Gastroesophageal sphincter (tissue), 4 donors: ENCODE measurements around the gene PFKM. TPM values are rescaled to one million over a fixed set of nuclear protein-coding genes. Genes with fewer than 3 reads are reported as not detected.

Experiments used
- ATAC-seq: fragments of 150-250 bp; one replicate; pipeline ENCODE4 v1.9.1; 2016; ENCODE audit warnings: mild to moderate bottlenecking, moderate library complexity
- H3K27ac ChIP-seq, 4 donors: fragments of 200-600 bp; sonication (generic) in 3 of 4; 1 replicate in 3 of 4; 2 replicates in 1 of 4; pipeline ENCODE4 v1.5.1; 2016 to 2019
- H3K27me3 ChIP-seq: fragments of 200-600 bp; sonication (generic); one replicate; pipeline ENCODE4 v1.5.1; 2019
- H3K36me3 ChIP-seq, 2 donors: fragments of 200-600 bp; sonication (generic); one replicate each; pipeline ENCODE4 v1.5.1; 2019; ENCODE audit warnings: control low read depth in 1 of 2
- H3K4me1 ChIP-seq, 3 donors: fragments of 200-600 bp; sonication (generic); 1 replicate in 2 of 3; 2 replicates in 1 of 3; pipeline ENCODE4 v1.5.1; 2016 to 2019; ENCODE audit warnings: control low read depth in 2 of 3
- H3K4me3 ChIP-seq, 2 donors: fragments of 200-600 bp; sonication (generic); one replicate each; pipeline ENCODE4 v1.5.1; 2019; ENCODE audit warnings: mild to moderate bottlenecking in 1 of 2, moderate library complexity in 1 of 2
- H3K9me3 ChIP-seq, 3 donors: fragments of 200-600 bp; sonication (generic); one replicate each; pipeline ENCODE4 v1.5.1; 2017 to 2019; ENCODE audit warnings: control low read depth in 2 of 3
- EP300 ChIP-seq: sonication (generic); formaldehyde crosslinking; IDR thresholded peaks from one replicate; pipeline ENCODE4 v1.6.1; 2017; ENCODE audit warnings: antibody characterized with exemption, mild to moderate bottlenecking
- POLR2A ChIP-seq, 2 donors: fragments of 450-650 bp; IDR thresholded peaks; one replicate each; pipeline ENCODE4 v1.6.1; 2017; ENCODE audit warnings: antibody characterized with exemption in 2 of 2, mild to moderate bottlenecking in 2 of 2, moderate library complexity in 1 of 2
- POLR2AphosphoS5 ChIP-seq: sonication (generic); formaldehyde crosslinking; IDR thresholded peaks from one replicate; pipeline ENCODE4 v1.6.1; 2017; ENCODE audit warnings: antibody characterized with exemption
- WGBS, 2 donors: methylation state at CpG; one replicate each; pipeline ENCODE4 v1.1.5; 2018; ENCODE audit warnings: low coverage in 1 of 2; 5-methylcytosine and 5-hydroxymethylcytosine counted together
- total RNA-seq, 4 donors: library from RNA; depleted of rRNA; stranded (reverse); fragments of >200 nt; gene quantifications; one replicate each; pipeline ENCODE4 v1.1.0, GENCODE V29; 2016
- TF ChIP-seq, protein P1 (sequence below), 4 experiments: fragments of 200-600 bp in 2 of 4; fragments of 450-650 bp in 2 of 4; sonication (generic) in 1 of 4; IDR thresholded peaks; one replicate each; pipeline ENCODE4 v1.5.1; 2017 to 2019; ENCODE audit warnings: antibody characterized with exemption in 4 of 4, mild to moderate bottlenecking in 2 of 4, moderate library complexity in 2 of 4

The PFKM gene
- total RNA-seq, 4 donors from 2014 or later, result 64.5 to 105 (median 71.0) TPM

DNA sequence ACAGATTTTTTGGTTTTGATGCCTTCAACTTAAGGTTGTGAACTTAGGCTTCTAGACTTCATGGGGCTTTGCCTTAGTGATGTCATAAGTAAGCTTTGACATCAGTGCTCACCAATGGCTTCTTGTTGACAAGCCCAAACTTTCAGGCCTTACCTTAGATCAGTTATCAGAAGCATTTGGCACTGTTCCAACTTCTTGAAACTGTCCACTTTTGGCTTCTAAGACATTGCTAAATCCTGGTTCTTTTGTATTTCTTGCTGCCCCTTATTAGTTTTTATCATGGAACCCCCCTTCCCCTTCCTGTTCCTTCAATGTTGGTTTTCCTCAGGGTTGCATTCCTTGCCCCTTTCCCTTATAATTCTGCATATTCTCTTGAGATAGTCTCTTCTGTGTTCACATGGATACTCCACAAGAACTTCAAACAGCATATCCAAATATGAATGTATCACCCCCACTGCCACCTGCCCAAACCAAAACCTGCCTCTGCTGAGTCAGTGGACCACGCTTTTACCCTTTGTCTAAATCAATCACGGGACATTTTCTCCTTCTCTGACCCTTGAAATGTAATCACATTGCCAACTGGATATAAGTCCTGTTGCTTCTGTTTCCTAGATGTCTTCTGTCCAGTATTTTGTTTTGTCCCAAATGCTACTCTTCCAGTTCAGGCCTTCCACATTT, 7.9 kb downstream of the PFKM start:
- H3K9me3 ChIP-seq, result no peaks in the 10 kb centered on the region
- no peak for ATAC-seq
- H3K27me3 ChIP-seq, result no peaks in the 10 kb centered on the region
- H3K4me3 ChIP-seq, result no peak overlapping the region
- WGBS, 2 donors, result 72 to 94% methylated on average over 2 of the region's 2 CpGs
- peaks cover 0 to 96% of the 10 kb centered on the region in 2 donors for H3K36me3 ChIP-seq
- peaks cover 0 to 19% (median 0%) of the 10 kb centered on the region in 3 donors for H3K4me1 ChIP-seq
- TF ChIP-seq POLR2AphosphoS5 (no peak), POLR2A (IDR thresholded peaks at IDR 0.05) (no peak), EP300 (no peak)
- TF ChIP-seq, protein P1, sequence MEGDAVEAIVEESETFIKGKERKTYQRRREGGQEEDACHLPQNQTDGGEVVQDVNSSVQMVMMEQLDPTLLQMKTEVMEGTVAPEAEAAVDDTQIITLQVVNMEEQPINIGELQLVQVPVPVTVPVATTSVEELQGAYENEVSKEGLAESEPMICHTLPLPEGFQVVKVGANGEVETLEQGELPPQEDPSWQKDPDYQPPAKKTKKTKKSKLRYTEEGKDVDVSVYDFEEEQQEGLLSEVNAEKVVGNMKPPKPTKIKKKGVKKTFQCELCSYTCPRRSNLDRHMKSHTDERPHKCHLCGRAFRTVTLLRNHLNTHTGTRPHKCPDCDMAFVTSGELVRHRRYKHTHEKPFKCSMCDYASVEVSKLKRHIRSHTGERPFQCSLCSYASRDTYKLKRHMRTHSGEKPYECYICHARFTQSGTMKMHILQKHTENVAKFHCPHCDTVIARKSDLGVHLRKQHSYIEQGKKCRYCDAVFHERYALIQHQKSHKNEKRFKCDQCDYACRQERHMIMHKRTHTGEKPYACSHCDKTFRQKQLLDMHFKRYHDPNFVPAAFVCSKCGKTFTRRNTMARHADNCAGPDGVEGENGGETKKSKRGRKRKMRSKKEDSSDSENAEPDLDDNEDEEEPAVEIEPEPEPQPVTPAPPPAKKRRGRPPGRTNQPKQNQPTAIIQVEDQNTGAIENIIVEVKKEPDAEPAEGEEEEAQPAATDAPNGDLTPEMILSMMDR (IDR thresholded peaks at IDR 0.05), result no peak
- no peak overlapping the region for H3K27ac ChIP-seq

DNA sequence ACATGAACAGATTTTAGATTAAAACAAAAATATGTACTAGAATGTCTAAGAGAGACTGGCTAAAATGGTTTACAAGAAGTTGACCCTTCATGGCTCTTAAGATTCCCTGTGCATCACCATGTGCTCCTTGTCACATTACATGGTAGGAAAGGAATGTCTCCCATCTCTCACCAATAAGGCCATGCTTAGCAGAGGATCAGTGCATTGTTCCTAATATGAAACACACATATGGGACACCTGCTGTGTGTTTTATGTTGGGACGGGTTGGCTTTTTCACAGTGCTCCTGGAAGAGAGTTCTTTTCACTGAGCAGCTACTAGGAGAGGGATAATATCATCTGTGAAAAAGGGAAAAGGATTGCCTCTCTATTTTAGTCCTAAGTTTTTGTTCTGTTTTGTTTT, 9.6 kb downstream of the PFKM start:
- H3K27me3 ChIP-seq, result no peaks in the 10 kb centered on the region
- H3K4me3 ChIP-seq, result no peak overlapping the region
- no peak for ATAC-seq
- no peaks in the 10 kb centered on the region for H3K9me3 ChIP-seq
- TF ChIP-seq POLR2AphosphoS5, result no peak
- no peak for TF ChIP-seq EP300
- no peak for TF ChIP-seq POLR2A (IDR thresholded peaks at IDR 0.05)
- TF ChIP-seq, protein P1 (IDR thresholded peaks at IDR 0.05), result no peak
- 67 to 93% methylated on average over 1 of the region's 1 CpG for WGBS, 2 donors
- peaks cover 0 to 97% of the 10 kb centered on the region in 2 donors for H3K36me3 ChIP-seq
- peaks cover 0 to 14% (median 0%) of the 10 kb centered on the region in 3 donors for H3K4me1 ChIP-seq
- H3K27ac ChIP-seq, result no peak overlapping the region

DNA sequence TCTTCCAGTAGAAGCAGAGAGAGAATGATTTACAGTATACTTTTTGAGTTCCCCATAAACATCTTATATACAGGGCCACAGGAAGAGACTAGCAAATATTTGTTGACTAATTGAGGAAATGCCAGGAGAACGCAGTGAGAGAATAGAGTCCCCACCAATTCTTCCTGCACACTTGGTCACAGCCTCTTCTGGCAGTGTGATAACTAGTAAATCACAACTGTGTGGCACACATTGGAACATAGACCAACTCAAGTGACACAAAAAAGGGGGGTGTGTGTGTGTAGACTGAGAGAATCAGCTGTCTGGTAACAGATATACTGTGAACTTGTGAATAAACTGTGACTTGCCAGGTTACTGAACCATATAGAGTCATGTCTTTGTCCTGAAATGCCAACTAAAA, 10.2 kb downstream of the PFKM start:
- Histone ChIP-seq H3K27me3 (no peaks in the 10 kb centered on the region), H3K36me3 (peaks cover 0 to 97% of the 10 kb centered on the region in 2 donors), H3K4me1 (peaks cover 0 to 14% (median 0%) of the 10 kb centered on the region in 3 donors), H3K27ac (no peak overlapping the region), H3K9me3 (no peaks in the 10 kb centered on the region), H3K4me3 (no peak overlapping the region)
- ATAC-seq, result no peak
- TF ChIP-seq EP300 (no peak), POLR2AphosphoS5 (no peak), POLR2A (IDR thresholded peaks at IDR 0.05) (no peak)
- TF ChIP-seq, protein P1 (IDR thresholded peaks at IDR 0.05), result no peak
- WGBS, 2 donors, result 56 to 80% methylated on average over 1 of the region's 1 CpG

DNA sequence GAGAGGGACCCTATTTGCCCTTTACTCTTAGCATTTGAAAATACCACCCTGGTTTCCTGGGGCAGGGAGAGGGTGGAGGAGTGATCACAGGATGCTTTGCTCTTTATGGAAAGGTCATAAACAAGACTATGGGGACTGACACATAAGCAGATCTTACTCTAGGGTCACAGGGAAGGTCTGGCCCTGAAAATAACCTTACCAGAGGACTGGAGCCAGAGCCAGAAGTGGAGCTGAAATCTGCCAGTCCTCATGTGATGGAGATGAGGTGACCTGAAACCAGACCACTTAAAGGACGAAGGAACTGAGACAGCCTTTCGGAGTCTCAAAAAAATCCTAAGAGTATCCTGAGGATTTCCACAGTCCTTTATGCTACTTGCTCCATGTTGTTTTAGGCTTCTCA, 12.4 kb downstream of the PFKM start:
- Histone ChIP-seq H3K4me3 (no peak overlapping the region), H3K4me1 (peaks cover 0 to 4% (median 0%) of the 10 kb centered on the region in 3 donors), H3K27ac (no peak overlapping the region), H3K27me3 (no peaks in the 10 kb centered on the region), H3K9me3 (no peaks in the 10 kb centered on the region), H3K36me3 (peaks cover 0 to 99% of the 10 kb centered on the region in 2 donors)
- no peak for ATAC-seq
- WGBS, 2 donors, result 95 to 100% methylated on average over 2 of the region's 2 CpGs
- TF ChIP-seq EP300, result no peak
- TF ChIP-seq, protein P1 (IDR thresholded peaks at IDR 0.05), result no peak
- no peak for TF ChIP-seq POLR2A (IDR thresholded peaks at IDR 0.05)
- no peak for TF ChIP-seq POLR2AphosphoS5

DNA sequence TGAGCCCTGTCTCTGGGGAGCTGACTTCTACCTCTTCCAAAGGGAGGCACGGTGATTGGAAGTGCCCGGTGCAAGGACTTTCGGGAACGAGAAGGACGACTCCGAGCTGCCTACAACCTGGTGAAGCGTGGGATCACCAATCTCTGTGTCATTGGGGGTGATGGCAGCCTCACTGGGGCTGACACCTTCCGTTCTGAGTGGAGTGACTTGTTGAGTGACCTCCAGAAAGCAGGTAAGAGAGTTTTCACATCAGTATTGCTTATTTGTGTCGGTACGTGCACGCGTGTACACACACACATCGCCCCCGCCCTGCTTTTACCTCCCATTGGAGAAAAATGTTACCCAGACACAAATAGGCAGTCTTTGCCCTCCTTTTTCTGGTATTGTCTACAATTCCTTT, 13.7 kb downstream of the PFKM start:
- Histone ChIP-seq H3K4me3 (no peak overlapping the region), H3K36me3 (peaks cover 0 to 99% of the 10 kb centered on the region in 2 donors), H3K9me3 (no peaks in the 10 kb centered on the region), H3K27ac (no peak overlapping the region), H3K27me3 (no peaks in the 10 kb centered on the region), H3K4me1 (no peaks in the 10 kb centered on the region)
- WGBS, 2 donors, result 87 to 96% methylated on average over 5 to 13 of the region's 14 CpGs
- TF ChIP-seq, protein P1 (IDR thresholded peaks at IDR 0.05), result no peak
- TF ChIP-seq POLR2AphosphoS5 (no peak), EP300 (no peak), POLR2A (IDR thresholded peaks at IDR 0.05) (no peak)
- ATAC-seq, result no peak
